WI38 (cell line): ENCODE measurements around the gene IGSF21.
A peak's percentile ranks its signal among the peaks of the same experiment; 100 is the strongest.

Experiments used
- H3K4me3 ChIP-seq: 2 replicates; pipeline ENCODE4 v1.5.1; 2011; ENCODE audit warnings: low read depth, mild to moderate bottlenecking, control low read depth, low read length
- CTCF ChIP-seq: IDR thresholded peaks from 2 replicates; pipeline ENCODE4 v1.5.1; 2012; ENCODE audit warnings: low read depth, mild to moderate bottlenecking, control low read depth, low read length

The IGSF21 gene

GRCh38 chr1:18297896-18298648, 190.5 kb downstream of the IGSF21 start:
- no peak for TF ChIP-seq CTCF
- H3K4me3 ChIP-seq, result no peak overlapping the region

- TF ChIP-seq CTCF, result peak; percentile 9; the same call in 1 of the 2 replicates
- no peak overlapping the region for H3K4me3 ChIP-seq
These were observed 192.1 kb downstream of the IGSF21 start for GRCh38 chr1:18299441-18300338.

- no peak overlapping the region for H3K4me3 ChIP-seq
- TF ChIP-seq CTCF, result no peak
These were observed 192.8 kb downstream of the IGSF21 start for GRCh38 chr1:18300376-18300775.

- no peak overlapping the region for H3K4me3 ChIP-seq
- TF ChIP-seq CTCF, result no peak
These were observed 195.3 kb downstream of the IGSF21 start for GRCh38 chr1:18302788-18303413.

- TF ChIP-seq CTCF, result no peak
- H3K4me3 ChIP-seq, result no peak overlapping the region
These were observed 196.7 kb downstream of the IGSF21 start for GRCh38 chr1:18304151-18304869.

- no peak overlapping the region for H3K4me3 ChIP-seq
- no peak for TF ChIP-seq CTCF
These were observed 197.7 kb downstream of the IGSF21 start for GRCh38 chr1:18305182-18305795.
